HG02588 (cell line): ENCODE measurements around the gene FAIM2.

ENCODE experiments used
- ATAC-seq: cut with Tn5 transposase; IDR thresholded peaks from one replicate; pipeline ENCODE4 v1.9.1; 2021; ENCODE audit warnings: mild to moderate bottlenecking, moderate library complexity; ENCODE audit not compliant: unreplicated experiment

Gene FAIM2

DNA sequence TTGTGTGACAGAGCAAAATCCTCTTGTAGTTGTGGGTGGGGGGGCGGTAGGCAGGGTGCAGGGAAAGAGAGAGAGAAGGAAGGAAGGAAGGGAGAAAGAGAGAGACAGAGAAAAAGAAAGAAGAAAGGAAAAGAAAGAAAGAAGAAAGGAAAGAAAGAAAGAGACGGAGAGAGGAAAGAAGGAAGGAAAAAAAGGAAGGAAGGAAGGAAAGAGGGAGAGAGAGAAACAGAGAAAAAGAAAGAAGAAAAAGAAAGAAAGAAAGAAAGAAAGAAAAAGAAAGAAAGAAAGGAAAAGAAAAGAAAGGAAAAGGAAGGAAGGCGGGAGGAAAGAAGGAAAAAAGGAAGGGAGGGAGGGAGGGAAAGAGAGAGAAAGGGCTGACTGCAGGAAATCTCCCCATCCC, 17.6 kb upstream of the FAIM2 start:
- no peak for ATAC-seq

GRCh38 chr12:49920915-49921286, 17.2 kb upstream of the FAIM2 start:
- ATAC-seq: no peak

GRCh38 chr12:49920241-49920914, 16.7 kb upstream of the FAIM2 start:
- no peak for ATAC-seq

GRCh38 chr12:49917788-49918173, 14.1 kb upstream of the FAIM2 start:
- no peak for ATAC-seq

DNA sequence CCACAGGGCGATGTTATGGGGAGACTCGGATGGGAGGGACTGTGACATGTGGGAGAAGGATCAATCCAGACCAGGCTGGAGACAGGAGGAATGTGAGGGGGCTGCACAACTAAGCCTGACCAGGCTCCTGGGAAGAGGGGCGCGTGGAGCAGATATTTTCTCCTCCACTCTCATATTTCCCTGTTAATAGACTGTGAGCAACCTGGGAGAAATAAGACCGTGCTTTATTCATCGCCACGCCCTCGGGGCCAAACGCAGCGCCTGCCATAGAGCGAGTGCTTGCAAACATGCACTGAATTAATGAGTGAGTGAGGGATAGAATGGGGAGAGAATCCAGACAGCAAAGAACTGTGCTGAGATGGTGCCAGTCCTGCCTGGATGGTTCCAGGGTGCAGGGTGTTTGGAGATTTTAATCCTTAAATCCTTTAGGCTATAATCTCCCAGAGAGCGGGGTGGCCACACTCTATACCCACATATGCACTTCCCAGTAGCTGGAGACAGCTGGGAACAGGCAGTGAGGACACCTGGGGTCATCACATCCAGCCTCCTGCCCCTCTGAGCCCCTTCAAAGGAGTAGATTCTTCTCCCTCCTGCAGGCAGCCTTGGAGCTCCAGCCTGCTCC, 13.6 kb upstream of the FAIM2 start:
- no peak for ATAC-seq

GRCh38 chr12:49916129-49916919, 12.6 kb upstream of the FAIM2 start:
- ATAC-seq: no peak

DNA sequence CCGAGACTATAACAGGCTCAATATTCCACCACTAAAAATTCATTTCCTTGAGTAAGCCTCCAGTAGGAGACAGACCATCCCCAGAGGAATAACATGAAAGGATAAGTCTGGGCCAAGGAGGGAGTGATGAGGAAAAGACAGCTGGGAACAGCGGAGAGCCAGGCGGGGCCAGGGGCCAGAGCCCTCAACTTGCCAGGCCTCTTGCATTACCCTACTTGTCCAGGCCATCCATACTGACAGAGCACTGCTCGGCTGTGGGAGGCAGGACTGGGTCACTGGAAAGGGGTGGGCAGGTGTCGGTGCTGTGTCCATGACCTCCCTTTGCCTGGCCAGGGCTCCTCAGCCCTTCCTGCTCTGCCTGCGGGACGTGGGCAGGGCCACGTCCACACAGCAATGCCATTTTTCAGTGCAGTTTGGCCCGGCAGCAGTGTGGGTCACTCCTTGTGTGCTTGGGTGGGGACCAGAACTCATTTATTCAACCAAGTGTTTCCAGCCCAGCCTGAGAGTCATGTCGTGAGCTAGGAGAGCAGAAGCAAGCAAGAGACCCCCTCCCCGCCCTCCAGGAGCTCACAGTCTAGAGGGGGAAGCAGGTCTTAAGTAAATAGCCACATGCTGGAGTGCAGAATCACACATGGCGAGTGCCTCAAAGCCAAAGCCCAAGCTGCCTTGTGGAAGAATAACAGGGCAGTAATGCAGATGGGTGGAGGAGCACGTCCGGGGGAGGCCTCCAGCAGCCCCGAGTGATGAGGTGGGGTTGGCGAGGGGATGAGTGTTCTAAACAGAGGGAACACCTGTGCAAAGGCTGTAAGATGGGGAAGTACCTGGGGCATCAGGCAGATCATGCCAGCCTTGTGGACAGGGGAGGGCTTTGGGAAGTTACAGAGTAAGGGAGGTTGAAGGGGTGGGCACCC, 8.9 kb upstream of the FAIM2 start:
- no peak for ATAC-seq

DNA sequence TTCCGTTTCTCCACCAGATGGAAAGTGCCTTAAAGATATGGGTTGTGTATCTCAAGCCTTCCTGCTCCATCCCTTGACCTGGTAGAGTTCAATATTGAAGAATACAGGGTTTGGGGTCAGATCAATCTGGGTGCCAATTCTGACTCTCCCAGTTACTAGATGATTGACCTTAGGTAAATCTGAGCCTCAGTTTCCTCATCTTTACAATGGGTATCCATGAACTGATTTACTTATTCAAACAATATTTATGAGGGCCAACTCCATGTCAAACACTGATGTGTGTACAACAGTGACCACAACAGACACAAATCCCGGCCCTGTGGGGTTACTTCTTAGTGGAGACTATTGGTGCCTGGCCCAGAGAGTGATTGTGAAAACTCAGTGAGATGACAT, 7.5 kb upstream of the FAIM2 start:
- ATAC-seq: no peak

GRCh38 chr12:49910331-49911212, 6.9 kb upstream of the FAIM2 start:
- no peak for ATAC-seq

DNA sequence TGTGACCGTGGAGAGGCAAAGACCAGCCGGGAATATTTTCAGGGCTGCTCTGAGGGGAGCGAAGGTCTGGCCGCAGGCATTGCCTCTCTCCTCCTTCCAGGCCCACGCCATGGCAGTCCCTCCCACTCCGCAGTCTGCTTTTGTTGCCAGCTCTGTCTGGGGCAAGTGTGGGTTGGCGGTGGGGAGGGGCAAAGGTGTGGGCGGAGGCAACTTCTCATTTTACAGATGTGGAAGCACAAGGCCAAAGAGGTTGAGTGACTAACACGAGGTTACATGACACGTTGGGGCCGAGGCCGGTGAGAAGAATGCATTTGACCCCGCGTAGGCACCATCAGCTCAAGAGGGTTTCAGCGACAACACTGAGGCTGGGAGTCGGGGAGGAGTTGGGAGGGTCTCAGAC, 6.1 kb upstream of the FAIM2 start:
- no peak for ATAC-seq

DNA sequence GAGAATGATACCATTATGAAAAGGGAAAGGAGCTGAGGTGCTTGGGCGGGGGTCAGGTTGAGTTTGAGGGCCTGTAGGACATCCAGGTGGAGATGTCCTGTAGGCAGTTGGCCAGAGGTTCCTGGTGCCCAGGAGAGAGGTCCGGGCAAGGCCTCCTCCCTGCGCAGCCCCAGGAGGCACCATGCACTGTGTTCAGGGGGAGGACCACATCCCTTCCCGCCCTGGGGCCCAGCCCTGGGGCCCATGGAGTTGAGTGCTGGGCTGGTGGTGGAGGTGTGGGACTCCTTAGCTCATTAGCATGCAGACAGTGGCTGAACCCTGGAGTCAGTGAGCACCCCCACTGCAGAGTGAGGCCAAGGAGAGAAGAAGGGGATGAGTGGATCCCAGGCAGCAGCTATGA, 5.7 kb upstream of the FAIM2 start:
- ATAC-seq: no peak

DNA sequence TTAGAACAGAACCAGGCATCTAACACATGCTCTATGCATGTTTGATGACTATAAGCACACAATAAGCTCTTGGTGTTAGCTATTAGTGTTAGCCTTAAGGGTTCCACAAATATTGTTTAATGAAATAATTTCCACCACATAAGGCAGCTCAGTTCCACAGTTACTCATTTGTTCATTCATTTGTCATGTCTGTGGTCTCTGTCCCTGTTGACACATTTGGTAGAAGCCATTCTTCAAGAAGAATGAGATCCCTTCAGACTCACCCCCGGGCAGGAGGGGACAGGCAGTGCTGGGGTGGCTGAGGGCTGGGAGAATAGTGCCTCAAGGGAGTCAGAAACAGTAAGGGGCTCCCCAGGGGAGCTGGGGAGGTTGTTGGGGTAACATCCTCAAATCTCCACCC, 3.7 kb upstream of the FAIM2 start:
- no peak for ATAC-seq

DNA sequence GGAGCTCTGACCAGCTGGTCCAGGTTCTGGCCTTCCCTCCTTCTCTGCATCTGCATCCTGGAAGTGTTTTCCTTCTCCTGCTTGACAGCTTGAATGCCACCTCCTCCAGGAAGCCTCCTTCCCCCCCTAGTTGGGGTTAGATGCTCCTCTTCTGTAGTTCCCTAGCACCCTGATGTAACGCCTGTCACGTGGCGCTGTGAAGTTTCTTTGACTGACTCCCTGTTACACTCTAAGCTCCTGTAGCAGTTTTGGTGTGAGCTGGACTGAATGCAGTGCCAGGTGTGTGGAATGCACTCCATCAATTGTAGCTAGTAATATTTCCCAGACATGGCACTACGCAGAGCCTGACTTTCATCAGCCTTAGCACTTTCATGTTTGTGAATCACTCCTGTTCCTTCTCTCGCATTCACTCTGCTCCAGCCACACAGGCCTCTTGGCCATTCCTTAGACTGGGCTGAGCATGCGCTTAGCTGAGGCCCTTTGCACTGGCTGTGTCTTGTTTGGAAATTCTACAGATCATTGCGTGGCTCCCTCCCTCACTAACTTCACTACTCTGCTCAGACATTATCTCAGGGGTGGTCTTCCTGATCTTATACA, 2.1 kb upstream of the FAIM2 start:
- ATAC-seq: no peak

- no peak for ATAC-seq
These were observed 901 bp upstream of the FAIM2 start for GRCh38 chr12:49904601-49905000.

DNA sequence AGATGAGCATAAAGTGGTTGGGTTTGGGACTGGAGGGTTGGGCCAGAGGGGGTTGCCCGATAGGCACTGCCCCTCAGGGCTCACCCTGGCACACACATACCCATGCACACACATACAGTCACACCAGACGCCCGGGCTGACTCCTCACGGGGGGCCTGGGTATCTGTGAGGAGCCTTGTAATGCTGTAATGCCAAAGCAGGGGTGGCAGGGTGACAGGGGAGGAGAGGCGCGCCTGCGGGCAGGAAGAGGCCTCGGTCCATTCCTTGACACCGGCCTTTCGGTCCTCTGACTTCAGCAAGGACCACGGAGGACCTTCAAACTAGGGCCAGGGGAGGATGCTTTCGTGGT, 375 bp downstream of the FAIM2 start:
- ATAC-seq: no peak

GRCh38 chr12:49902399-49903350, 1.0 kb downstream of the FAIM2 start:
- ATAC-seq: no peak

GRCh38 chr12:49901986-49902385, 1.7 kb downstream of the FAIM2 start:
- no peak for ATAC-seq

DNA sequence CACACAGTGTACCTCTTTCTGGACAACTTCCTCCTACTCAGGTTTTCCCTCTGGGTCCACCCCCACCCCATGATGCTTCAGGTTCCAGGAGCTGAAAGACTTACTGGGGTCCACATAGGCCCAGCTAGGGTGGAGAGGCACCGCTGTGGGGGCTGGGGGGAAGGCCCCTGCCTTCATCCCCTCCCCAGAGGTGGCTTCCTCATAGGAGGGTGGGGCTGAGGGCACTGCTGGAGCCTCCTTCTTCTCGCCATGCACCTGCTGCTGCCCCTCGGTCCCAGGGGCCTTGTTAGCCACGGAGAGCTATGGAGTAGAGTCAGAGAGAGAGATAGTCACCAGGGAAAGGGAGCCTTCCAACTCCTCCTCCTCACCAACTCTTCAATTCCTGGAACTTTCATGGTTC, 2.7 kb downstream of the FAIM2 start:
- no peak for ATAC-seq

GRCh38 chr12:49900371-49900770, 3.3 kb downstream of the FAIM2 start:
- no peak for ATAC-seq
